Frontal cortex (tissue), 4 donors: ENCODE data around the gene LRRC4C. TPM values are rescaled to one million over a fixed set of nuclear protein-coding genes. Genes with fewer than 3 reads are reported as not detected.
"Not testable (repeated sequence)": the region's sequence is repeated elsewhere in the genome, so short reads cannot be mapped to it uniquely, and the experiment has no call there.

Experiments used
- DNase-seq, 2 donors: peaks; one replicate each; pipeline ENCODE4 v3.0.0; 2012; ENCODE audit warnings: low spot score in 2 of 2
- FAIRE-seq: peaks from 2 replicates; lab custom pipeline; 2012; peaks lifted over from hg19 to GRCh38; lab: Jason Lieb, UNC
- total RNA-seq: library from RNA; depleted of rRNA; stranded (reverse); fragments of >200 nt; gene quantifications from one replicate; pipeline ENCODE4 v1.2.3, GENCODE V29; 2014
- donor health status: control.
- donor health status: control.
- donor health status: control.

Gene LRRC4C
- total RNA-seq, 1 donor from 2014 or later, result 90.5 TPM

DNA sequence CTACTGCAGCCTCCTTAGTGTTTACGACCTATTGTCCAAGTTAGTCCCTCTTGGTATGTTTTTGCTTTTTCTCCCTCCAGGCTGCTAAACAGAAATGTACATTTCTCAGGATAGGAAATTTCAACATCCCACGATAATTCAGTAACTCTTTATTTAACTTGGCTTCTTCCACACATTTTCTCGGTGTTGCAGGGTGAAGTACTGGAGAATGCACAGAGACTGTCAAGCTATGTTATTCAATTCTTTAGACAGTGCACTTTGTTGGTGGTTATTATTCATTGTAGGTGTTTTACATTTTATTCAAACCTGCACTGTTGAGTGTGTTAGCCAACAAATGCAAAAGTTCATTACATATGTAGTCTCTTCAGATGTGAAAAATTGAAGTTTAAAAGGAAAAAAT is 839.8 kb downstream of the LRRC4C start:
- DNase-seq (no peak), FAIRE-seq (no peak)

DNA sequence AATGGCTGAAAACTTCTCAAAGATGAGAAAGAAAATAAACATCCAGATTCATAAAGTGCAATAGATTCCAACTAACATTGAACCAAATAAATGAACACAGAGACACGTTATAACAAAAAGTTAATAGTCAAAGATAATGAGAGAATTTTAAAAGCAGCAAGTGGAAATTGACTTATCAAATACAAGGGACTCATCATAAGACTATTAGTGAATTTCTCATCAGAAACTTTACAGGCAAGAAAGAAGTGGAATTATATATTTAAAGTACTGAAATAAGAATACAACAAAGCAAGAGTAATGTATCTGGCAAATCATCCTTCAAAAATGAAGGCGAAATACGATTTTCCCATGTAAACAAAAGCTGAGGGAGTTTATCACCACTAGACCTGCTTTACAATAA is 852.7 kb downstream of the LRRC4C start:
- no peak for DNase-seq
- FAIRE-seq, result no peak

DNA sequence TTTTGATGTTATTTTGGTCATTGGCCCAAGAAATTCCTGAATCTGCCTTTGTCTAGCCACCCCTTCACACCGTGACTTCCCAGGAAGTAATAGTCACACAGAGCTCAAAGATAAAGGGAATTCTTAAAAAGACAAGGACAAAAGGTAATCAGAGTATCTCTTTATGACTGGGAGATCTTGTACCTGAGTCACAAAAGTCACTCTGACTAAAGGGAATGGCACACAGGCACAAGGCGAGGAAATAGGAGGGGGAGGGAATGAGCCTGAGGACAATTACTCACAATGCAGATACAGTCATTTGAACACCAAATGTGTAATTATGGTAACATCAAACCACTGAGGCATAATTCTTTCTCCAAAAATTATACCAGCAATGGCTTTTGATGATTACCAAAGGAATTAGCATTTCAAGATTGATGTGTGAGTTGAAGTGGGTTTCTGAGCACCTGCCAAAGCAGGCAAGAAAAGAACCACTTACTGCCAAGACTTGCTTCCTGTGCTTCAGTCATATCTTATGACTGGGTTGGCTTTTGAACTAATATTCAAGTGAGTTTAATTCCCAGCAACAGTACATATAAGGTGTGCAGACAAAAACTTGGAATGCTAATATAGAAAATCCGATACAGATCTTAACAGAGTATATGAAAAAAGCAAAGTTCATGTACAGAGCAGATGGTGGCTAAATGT is 856.4 kb downstream of the LRRC4C start:
- FAIRE-seq (no peak), DNase-seq (no peak)

DNA sequence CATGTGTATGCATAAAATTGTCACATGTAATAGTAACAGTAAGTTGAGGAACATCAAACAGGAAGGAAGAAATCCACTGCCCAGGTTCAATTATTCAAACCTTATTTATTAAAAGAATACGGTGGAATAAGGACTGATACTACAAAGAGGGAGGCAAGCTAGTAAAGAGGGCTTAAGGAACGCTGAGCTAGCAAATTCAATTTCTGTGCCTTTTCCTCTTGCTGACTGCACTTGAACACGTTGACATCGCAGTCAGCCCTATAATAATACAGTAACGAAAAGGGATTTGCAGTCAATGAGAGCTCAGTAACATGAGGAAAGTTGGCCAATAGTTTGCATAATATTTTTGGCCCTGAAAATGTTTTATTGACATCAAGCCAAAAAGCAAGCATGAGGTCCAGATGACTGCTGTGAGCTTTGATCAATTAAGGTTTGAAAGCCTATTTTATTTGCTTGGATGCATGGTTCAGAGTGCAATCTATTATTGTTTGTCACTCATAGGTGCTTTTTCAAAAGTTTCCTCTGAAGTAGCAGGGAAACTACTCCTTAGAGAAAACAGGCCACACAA is 861.8 kb downstream of the LRRC4C start:
- DNase-seq, result no peak
- no peak for FAIRE-seq

DNA sequence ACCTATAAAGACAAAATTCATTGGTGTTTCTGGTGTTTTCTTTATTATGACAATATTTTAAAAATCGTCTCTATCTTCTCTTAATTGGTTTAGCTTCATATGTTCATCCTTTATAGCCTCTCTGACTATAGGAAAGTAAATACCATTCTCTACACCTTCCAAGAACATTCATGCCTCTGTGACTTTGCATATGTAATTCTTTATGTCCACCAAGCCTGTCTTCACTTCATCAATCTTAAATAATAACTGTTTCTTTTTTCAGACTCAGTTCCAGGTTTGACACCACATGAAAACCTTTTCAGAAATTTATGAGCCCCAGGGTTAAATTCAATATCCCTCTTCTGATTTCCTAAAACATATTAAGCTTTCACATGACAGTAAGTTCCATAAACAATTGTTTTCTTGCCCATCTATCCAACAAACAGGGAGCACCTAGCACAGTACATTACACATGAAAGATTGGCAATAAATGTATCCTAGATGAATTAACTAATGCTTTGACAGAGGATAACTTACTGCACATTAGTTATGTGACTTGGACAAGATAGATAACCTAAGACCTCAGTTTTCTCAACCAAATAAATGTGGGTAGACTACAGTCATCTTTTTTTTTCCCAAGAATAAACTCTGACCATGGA is 886.1 kb downstream of the LRRC4C start:
- no peak for FAIRE-seq
- DNase-seq, result no peak

DNA sequence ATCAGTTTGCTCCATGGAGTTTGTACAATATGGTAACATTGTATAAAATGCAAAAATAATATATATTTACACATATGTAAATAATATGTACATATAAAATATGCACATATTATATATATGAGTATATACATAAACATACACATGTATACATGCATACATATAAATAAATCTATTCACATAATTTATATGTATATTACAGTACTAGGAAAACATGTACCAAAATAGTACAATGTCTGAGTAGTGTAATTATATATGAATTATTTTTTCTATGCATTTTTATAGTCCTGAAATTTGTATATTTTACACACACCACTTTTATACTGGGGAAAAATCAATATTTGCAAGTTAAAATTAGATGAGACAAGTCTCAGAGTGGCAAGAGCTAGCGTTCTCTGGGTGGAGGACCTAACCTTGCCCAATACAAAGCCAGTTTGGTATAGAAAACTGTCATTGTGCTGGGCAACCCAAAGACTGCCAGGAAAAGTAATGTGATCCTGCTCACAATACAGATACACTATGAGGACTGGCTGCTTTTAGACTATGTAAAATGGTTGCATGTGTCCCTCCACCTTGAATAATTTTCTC is 889.4 kb downstream of the LRRC4C start:
- no peak for FAIRE-seq

DNA sequence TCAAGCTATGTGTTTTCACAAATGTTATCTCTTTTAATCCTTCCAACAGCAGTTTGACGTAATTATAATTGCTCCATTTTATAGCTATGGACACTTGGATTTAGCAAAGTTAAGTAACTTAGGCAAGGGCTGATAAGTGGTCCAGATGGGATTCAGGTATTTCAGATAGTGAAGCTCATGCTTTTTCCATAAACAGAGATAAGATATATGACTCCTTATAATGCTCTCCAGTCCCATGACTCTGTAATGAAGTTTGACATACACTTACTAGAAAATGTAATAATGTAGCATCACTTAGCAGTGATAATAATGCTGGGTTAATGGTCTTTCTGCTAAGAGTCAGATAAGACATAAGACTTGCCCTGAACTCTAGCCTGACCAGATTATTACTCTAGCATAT is 892.1 kb downstream of the LRRC4C start:
- DNase-seq (no peak), FAIRE-seq (no peak)

More for the DNA sequence above, 889.4 kb downstream of the LRRC4C start:
- no peak for DNase-seq

DNA sequence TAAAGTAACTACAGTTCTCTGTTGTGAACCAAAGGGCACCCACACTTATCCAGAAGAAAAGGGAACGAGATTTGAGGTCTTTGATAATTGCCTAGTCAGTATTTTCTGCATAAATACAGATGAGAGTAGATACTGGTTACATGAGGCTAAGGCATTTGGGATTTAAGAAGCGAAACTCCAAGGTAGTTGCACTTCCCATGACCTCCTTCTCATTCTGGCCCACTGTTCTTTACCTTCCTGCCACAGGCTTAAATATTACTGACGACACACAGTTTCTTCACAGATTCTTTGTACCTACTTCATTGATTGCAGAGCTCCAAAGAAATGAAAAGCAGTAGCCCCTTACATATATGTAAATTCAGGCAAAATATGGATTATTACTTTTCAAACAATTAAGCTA is 915.3 kb downstream of the LRRC4C start:
- FAIRE-seq, result no peak
- DNase-seq, result no peak

DNA sequence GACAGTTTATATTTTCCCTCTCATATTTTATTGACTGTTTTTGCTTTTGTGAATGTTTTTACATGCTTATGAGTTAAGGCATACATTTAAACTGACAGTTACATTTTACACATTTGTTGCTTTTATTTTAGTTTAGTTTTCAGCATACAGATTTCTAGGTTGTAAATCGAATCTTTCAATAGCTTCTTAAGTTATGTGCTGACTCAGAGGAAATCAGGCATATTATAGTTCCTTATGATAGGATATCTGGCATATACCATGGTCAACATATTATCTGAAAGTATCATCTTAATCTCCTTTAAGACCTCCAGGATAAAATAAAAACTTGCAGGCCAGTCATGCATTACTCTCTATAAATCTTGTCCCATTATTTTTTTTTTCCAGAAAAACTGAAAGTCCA is 916.6 kb downstream of the LRRC4C start:
- FAIRE-seq, result no peak
- no peak for DNase-seq

DNA sequence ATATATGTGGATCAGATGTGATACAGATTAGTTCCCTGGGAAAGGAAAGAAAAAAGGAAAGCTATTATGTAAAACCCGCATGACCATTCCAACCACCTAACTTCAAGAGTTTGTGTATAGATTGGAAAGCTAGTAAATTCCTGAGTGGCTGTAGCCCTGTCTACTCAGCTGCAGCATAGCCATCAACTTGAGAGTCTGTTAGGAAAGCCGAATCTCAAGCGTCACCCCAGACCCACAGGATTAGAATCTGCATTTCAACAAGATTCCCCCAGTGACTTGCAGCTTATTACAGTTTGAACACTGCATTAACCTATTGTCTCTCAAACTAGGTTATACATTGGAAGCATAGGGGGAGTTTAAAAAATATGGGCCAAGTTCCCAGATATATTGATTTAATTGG is 921.7 kb downstream of the LRRC4C start:
- DNase-seq (no peak), FAIRE-seq (no peak)

DNA sequence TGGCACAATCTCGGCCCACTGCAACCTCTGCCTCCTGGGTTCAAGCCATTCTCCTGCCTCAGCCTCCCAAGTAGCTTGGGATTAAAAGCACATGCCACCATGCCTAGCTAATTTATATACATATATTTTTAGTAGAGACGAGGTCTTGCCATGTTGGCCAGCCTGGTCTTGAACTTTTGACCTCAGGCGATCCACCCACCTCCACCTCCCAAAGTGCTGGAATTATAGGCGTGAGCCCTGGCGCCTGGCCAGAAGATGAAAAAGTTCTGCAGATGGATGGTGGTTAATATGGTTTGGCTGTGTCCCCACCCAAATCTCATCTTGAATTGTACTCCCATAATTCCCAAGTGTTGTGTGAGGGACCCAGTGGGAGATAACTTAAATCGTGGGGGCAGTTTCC is 937.4 kb downstream of the LRRC4C start:
- FAIRE-seq, DNase-seq: not testable (repeated sequence)

DNA sequence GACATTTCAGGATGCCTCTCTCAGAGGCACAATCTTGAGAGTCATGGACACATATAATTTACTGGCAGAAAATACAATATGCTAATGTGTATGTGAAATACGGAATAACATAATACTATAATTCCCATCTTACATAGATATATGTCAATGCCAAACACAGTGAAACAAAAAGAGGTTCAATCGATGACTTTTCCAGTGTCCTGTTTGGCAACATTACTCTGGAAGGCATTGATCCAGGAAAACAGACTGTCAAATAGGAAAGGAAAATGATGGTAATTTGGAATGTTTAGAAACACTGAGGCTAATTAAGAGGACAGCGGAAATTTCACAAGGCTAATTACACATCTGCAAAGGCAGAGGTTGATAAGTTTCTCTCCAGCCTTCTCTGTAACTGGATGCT is 942.3 kb downstream of the LRRC4C start:
- FAIRE-seq (no peak), DNase-seq (no peak)

DNA sequence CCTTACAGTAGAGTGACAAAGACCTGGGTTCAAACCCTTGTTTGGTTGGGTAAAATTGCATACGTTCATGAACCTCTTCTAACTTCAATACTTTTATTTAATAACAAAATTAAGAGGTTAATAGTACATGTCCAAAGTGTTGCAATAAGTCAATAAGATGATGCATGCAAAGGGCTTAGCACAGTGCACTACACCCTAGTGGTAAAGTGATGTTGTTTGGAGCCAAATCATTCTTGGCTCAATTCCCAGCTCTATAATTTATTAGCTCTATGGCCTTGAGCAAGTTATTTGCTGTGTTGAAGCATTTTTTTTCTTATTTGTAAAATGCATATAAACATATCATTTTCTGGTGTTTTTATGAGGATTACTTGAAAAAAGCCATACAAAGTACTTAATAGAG is 945.3 kb downstream of the LRRC4C start:
- DNase-seq (no peak), FAIRE-seq (no peak)

DNA sequence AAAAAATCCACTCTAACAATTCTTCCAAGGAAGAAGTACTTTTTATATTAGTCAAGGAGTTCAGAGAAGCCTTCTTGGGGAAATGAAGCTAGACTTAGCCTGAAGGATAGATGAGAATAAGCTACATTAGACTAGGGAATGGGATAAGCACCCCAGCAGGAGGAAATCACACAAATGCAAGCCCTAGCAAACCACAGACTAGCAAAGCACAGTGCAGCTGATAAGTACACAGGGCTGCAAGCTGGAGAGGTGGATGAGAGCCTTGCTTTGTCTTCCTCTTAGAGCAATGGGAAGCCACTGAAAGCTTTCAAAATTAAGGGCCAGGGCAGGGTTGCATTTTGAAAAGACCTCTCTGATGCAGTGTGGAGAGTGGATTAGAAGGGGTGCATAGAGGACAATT is 946.2 kb downstream of the LRRC4C start:
- no peak for DNase-seq
- FAIRE-seq, result no peak

DNA sequence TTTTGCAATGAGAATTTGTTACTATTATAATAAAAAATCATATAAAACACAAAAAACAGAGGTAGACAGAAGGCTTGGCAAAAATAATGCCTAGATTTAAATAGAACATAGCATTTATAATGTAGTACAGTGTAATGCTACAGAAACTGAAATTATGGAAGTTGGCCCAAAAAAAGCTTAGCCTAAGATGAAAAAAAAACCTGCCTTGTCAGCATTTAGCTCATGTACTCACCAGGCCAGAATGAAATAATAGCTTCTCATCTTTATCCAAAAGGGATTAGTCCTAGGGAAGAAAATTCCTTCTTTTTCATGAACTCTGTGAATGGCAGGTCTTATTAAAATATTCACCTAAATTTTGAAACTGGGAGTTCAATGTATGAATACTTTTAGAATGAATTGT is 951.1 kb downstream of the LRRC4C start:
- DNase-seq, result no peak
- no peak for FAIRE-seq

DNA sequence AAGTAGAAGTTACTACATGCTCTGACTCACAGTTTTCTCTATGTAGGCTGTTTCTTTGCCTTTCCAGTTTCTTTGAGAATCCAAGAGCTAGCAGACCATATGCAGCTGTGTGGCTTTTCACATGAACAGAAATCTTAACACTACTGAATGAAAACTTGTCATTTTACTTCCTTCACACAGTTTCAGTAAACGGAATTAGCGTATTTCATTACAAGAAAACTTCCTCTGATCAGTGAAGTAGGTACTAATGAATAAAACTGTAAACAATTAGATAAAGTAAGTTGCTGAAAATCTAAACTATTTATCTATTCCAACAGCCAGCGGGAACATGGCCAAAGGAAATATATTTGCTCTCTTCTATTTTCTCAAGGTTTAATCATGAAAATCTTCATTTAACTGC is 953.2 kb downstream of the LRRC4C start:
- no peak for DNase-seq
- FAIRE-seq, result no peak

DNA sequence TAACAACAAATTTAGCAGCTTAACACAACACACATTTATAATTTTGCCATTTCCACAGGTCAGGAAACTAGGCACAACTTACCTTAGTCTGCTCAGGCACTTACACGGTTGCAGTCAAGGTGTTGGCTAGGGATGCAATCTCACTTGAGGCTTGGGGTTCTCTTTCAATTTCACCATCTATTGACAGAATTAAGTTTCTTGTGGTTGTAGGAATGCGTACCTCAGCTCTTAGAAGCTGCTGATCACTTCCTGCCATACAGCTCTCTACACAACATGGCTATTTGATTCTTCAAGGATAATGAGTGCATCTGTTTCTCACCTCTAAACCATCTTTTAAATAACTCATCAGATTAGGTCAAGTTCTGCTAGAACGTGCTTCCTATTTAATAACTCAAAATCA is 968.1 kb downstream of the LRRC4C start:
- FAIRE-seq, result no peak

DNA sequence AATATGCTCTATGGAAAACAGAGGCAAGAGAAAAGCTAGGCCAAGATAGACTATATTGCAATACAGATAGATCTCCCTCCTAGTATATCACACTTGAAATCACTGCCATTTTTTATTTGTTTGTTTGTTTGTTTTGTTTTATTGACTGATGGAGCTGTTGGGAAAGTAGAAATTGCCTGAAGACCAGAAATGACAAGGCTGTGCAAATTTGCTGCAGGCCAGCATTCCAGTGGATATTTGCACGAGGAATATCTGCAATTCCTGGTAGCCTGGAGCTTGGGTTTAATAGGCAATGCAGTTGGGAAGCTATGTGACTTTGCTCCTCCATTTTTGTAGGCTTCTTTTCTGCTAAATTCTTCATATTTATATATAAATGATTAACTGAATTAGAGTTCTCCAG is 991.7 kb downstream of the LRRC4C start:
- no peak for FAIRE-seq
- no peak for DNase-seq

More for the DNA sequence above, 968.1 kb downstream of the LRRC4C start:
- no peak for DNase-seq

DNA sequence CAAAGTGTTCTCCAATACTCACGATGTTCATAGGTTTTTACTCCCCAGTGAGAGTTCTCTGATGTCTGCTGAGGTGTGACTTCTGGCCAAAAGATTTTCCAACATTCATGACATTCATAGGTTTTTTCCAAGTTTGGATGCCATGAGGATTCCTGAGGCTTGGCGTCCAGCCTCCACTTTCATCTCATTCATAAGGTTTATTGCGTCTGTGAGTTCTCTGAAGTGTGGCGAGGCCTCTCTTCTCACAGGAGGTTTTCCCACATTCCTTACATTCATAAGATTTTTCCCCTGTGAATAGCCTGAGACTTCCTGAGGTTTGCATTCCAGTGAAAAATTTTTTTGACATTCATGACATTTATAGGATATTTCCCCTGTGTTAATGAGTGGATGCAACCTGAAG is 1014.1 kb downstream of the LRRC4C start:
- FAIRE-seq (no peak), DNase-seq (no peak)

DNA sequence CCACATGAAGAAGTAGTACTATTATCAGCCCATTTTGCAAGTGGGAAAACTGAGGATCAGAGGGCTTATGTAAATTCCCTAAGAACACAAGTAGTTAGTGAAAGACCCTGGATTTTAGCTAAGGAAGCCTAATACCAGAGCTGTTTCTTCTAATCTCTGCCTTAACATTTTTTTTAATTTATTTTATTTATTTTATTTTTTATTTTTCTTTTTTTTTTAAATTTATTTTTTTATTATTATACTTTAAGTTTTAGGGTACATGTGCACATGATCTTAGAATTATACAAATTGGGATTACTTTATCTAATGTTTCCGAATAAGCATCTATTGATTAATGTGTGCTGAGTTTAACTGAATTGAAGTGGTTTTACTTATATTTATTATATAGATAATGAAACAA is 1015.3 kb downstream of the LRRC4C start:
- no peak for DNase-seq

DNA sequence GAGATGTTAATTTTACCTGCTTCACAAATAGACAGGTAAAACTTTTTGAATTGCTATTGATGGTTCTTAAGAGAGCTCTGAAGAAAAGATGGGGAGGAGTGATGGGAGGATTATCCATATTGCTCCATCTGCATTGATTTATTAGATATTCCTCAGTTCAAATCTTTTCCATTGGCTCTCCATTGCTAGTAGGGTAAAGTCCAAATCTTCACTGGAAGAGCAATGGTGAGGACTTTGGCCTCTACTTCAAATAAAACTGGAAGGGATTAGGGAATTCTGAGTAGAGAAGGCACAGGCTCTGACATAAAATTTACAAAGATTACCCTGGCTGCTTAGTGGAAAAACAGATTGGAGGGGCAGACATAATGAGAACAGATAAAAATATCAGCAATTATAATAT is 1024.1 kb downstream of the LRRC4C start:
- FAIRE-seq, result no peak

More for the DNA sequence above, 1015.3 kb downstream of the LRRC4C start:
- peak; percentile 92 for FAIRE-seq

More for the DNA sequence above, 1024.1 kb downstream of the LRRC4C start:
- no peak for DNase-seq
